Pancreas (tissue), 10 donors: ENCODE measurements around the gene LRRC4C. TPM values are rescaled to one million over a fixed set of nuclear protein-coding genes. Genes with fewer than 3 reads are reported as not detected.
"Not testable (repeated sequence)": the region's sequence is repeated elsewhere in the genome, so short reads cannot be mapped to it uniquely, and the experiment has no call there.

Experiments
- ATAC-seq, 4 donors: fragments of 200-7000 bp; cut with Tn5 transposase; one replicate each; pipeline versions ENCODE4 v1.8.0 to v1.9.1; 2020; ENCODE audit warnings: mild to moderate bottlenecking in 4 of 4, moderate library complexity in 4 of 4
- DNase-seq, 6 donors: peaks; one replicate each; pipeline ENCODE4 v3.0.0-alpha.2; 2020
- FAIRE-seq: peaks from 2 replicates; lab custom pipeline; 2012; peaks lifted over from hg19 to GRCh38; lab: Jason Lieb, UNC
- H3K27ac ChIP-seq, 4 donors: fragments of 200-600 bp; sonication (generic); 1 replicate in 3 of 4; 2 replicates in 1 of 4; pipeline versions ENCODE4 v1.5.0 to v1.8.0; 2020
- H3K27me3 ChIP-seq, 4 donors: fragments of 200-600 bp; one replicate each; pipeline ENCODE4 v1.8.0; 2021
- H3K36me3 ChIP-seq, 3 donors: fragments of 200-600 bp; sonication (generic) in 1 of 3; one replicate each; pipeline versions ENCODE4 v1.5.0 to v1.8.0; 2020 to 2021
- H3K4me1 ChIP-seq, 3 donors: fragments of 200-600 bp; one replicate each; pipeline ENCODE4 v1.8.0; 2021
- H3K4me3 ChIP-seq, 4 donors: fragments of 200-600 bp; sonication (generic) in 2 of 4; one replicate each; pipeline versions ENCODE4 v1.5.0 to v1.8.0; 2020 to 2021
- H3K9me3 ChIP-seq, 4 donors: fragments of 200-600 bp; one replicate each; pipeline ENCODE4 v1.8.0; 2021
- WGBS, 2 donors: extraction: QIAGEN DNeasy Blood & Tissue Kit; methylation state at CpG; one replicate each; pipeline ENCODE4 v1.1.7; 2013; 5-methylcytosine and 5-hydroxymethylcytosine counted together
- intact Hi-C, 3 donors: fragments of 100-400 bp; cut with DNase I; formaldehyde crosslinking; loops; one replicate each; pipeline versions ENCODE4 v1.11.1 to v1.14.2; 2022
- polyA plus RNA-seq, 2 donors: library from polyadenylated mRNA; stranded (reverse); fragments of 200-250 nt; gene quantifications; one replicate each; pipeline ENCODE4 v1.2.3, GENCODE V29; 2013
- total RNA-seq, 6 donors: library from RNA; stranded (reverse); fragmentation: NEBNext Ultra II Directional in 4 of 6; extraction: Animal tissue kit (Norgen Biotek cat#: 25700) in 4 of 6; gene quantifications; one replicate each; pipeline versions ENCODE4 v1.2.1 to v1.2.4, GENCODE V29; 2021 to 2023
- TF ChIP-seq, protein P1 (sequence below), 4 donors: fragments of 200-600 bp; sonication (generic) in 3 of 4; IDR thresholded peaks; one replicate each; pipeline versions ENCODE4 v1.5.0 to v1.8.0; 2021; ENCODE audit warnings: antibody characterized with exemption in 4 of 4
- donor health status: healthy with polysubstance abuse.
- donor health status: DM: no; HTN: no; CAD: no; lungs with moderate emphysema.
- donor health status: DM: no; HTN: no; CAD: no.
- donor health status: control.
- donor health status: control.
- donor health status: Bipolar disorder and iron deficiency.
- donor health status: DM: yes; HTN: yes; CAD: no.
- donor health status: DM: no; HTN: no; CAD: no.
- donor health status: DM: no; HTN: no; CAD: no.
- donor health status: DM: yes; HTN: yes; CAD: no.

The LRRC4C gene
- total and polyA plus RNA-seq, 8 donors = 0.04 to 0.84 (median 0.16) TPM

- TF ChIP-seq, protein P1, sequence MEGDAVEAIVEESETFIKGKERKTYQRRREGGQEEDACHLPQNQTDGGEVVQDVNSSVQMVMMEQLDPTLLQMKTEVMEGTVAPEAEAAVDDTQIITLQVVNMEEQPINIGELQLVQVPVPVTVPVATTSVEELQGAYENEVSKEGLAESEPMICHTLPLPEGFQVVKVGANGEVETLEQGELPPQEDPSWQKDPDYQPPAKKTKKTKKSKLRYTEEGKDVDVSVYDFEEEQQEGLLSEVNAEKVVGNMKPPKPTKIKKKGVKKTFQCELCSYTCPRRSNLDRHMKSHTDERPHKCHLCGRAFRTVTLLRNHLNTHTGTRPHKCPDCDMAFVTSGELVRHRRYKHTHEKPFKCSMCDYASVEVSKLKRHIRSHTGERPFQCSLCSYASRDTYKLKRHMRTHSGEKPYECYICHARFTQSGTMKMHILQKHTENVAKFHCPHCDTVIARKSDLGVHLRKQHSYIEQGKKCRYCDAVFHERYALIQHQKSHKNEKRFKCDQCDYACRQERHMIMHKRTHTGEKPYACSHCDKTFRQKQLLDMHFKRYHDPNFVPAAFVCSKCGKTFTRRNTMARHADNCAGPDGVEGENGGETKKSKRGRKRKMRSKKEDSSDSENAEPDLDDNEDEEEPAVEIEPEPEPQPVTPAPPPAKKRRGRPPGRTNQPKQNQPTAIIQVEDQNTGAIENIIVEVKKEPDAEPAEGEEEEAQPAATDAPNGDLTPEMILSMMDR (IDR thresholded peaks at IDR 0.05) = no peak
- no peaks in the 10 kb centered on the region for H3K9me3 ChIP-seq
- ATAC-seq (no peak), DNase-seq (no peak), FAIRE-seq (no peak)
- H3K4me3 ChIP-seq = no peak overlapping the region
- H3K4me1 ChIP-seq = no peaks in the 10 kb centered on the region
- no peak overlapping the region for H3K27ac ChIP-seq
- no peaks in the 10 kb centered on the region for H3K27me3 ChIP-seq
- WGBS, 2 donors = 41 to 52% methylated on average over 3 of the region's 3 CpGs
- H3K36me3 ChIP-seq = no peaks in the 10 kb centered on the region
- intact Hi-C loops = no loop called here
These were observed 1256.7 kb downstream of the LRRC4C start for GRCh38 chr11:40202589-40203270.

- DNase-seq, H3K27ac ChIP-seq, H3K4me3 ChIP-seq, H3K9me3 ChIP-seq, ATAC-seq, H3K36me3 ChIP-seq, H3K4me1 ChIP-seq, H3K27me3 ChIP-seq, intact Hi-C loops, FAIRE-seq: not testable (repeated sequence)
- WGBS, 2 donors = 58 to 65% methylated on average over 5 of the region's 5 CpGs
These were observed 1266.9 kb downstream of the LRRC4C start for GRCh38 chr11:40192590-40192989.

DNA sequence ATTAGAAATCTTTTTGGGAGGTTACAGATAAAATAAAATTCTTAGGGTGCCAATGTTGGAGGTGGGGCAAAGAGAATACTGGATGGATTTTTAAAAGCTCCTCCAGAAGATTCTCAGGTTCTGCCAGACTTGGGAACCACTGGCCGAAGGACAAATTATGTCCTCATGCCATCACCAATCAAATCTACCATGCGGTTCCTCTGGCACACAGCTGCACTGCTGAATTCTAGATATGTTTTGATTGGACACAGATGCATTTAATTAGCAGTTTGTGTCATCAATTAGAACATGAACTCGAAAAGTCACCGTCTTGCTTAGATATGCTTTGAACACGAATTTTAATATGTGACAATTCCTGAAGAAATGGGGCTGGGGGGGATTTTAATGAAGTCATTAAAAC, 1269.2 kb downstream of the LRRC4C start:
- no peak overlapping the region for H3K4me3 ChIP-seq

DNA sequence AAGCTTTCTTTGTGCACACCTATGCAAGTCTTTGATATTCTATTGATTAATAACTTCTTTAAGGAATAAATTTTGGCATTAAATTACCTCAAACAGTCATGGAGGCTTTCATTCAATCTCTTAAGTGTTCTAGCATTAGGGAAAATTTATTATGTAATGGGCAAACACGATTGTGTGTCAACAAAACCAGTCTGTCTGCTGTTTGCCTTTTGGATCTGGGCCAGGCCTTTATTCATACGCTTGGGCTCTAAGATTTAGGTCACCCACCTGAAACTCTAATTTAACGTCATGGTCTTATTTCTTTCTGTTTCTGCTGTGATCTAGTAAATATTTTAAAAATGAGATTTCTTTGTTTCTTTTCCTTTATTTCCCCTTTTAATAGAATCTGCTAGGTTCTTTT, 1270.6 kb downstream of the LRRC4C start:
- no peak for FAIRE-seq
- intact Hi-C loops = no loop called here
- H3K4me1 ChIP-seq = peaks cover 0 to 6% (median 3%) of the 10 kb centered on the region in 3 donors
- no peak overlapping the region for H3K27ac ChIP-seq
- H3K9me3 ChIP-seq = no peaks in the 10 kb centered on the region
- ATAC-seq = peak; percentile 56 to 81 (median 78)
- TF ChIP-seq, protein P1 (IDR thresholded peaks at IDR 0.05) = no peak
- H3K27me3 ChIP-seq = no peaks in the 10 kb centered on the region
- no peak overlapping the region for H3K4me3 ChIP-seq
- no peaks in the 10 kb centered on the region for H3K36me3 ChIP-seq
- DNase-seq = peak in 4 of 6 donors; percentile 29 to 42 (median 36)
- WGBS, 2 donors = 10 to 11% methylated on average over 3 of the region's 3 CpGs

More for the DNA sequence above, 1269.2 kb downstream of the LRRC4C start:
- Histone ChIP-seq H3K36me3 (no peaks in the 10 kb centered on the region), H3K27me3 (no peaks in the 10 kb centered on the region), H3K4me1 (peaks cover 0 to 6% (median 3%) of the 10 kb centered on the region in 3 donors), H3K9me3 (no peaks in the 10 kb centered on the region), H3K27ac (no peak overlapping the region)
- no peak for ATAC-seq
- no peak for FAIRE-seq
- TF ChIP-seq, protein P1 (IDR thresholded peaks at IDR 0.05) = no peak
- 60 to 70% methylated on average over 5 of the region's 5 CpGs for WGBS, 2 donors
- intact Hi-C loops = no loop called here
- no peak for DNase-seq

- peaks cover 0 to 6% (median 3%) of the 10 kb centered on the region in 3 donors for H3K4me1 ChIP-seq
- H3K4me3 ChIP-seq = no peak overlapping the region
- DNase-seq (no peak), FAIRE-seq (no peak), ATAC-seq (no peak)
- 45 to 54% methylated on average over 4 of the region's 4 CpGs for WGBS, 2 donors
- H3K9me3 ChIP-seq = no peaks in the 10 kb centered on the region
- no peak overlapping the region for H3K27ac ChIP-seq
- H3K27me3 ChIP-seq = no peaks in the 10 kb centered on the region
- intact Hi-C loops = no loop called here
- TF ChIP-seq, protein P1 (IDR thresholded peaks at IDR 0.05) = no peak
- no peaks in the 10 kb centered on the region for H3K36me3 ChIP-seq
These were observed 1272.2 kb downstream of the LRRC4C start for GRCh38 chr11:40187295-40187694.
